Type B pancreatic cell (in vitro differentiated cells): ENCODE results near the gene PRPF40B. TPM values are rescaled to one million over a fixed set of nuclear protein-coding genes. Genes with fewer than 3 reads are reported as not detected.

ENCODE experiments used
- DNase-seq: peaks from one replicate; pipeline ENCODE4 v3.0.0; 2021; ENCODE audit warnings: mixed read lengths; ENCODE audit not compliant: unreplicated experiment; ENCODE audit errors: extremely low spot score
- H3K27ac Mint-ChIP-seq: 2 replicates; pipeline ENCODE4 v1.8.0; 2021; ENCODE audit warnings: mild to moderate bottlenecking, mixed read lengths
- H3K27me3 Mint-ChIP-seq: 2 replicates; pipeline ENCODE4 v1.8.0; 2021; ENCODE audit warnings: mixed read lengths
- H3K36me3 Mint-ChIP-seq: 2 replicates; pipeline ENCODE4 v1.8.0; 2021; ENCODE audit warnings: mixed read lengths
- H3K4me1 Mint-ChIP-seq: one replicate; pipeline ENCODE4 v1.8.0; 2021; ENCODE audit warnings: mixed read lengths; ENCODE audit not compliant: unreplicated experiment
- H3K4me3 Mint-ChIP-seq: 2 replicates; pipeline ENCODE4 v1.8.0; 2021; ENCODE audit warnings: mild to moderate bottlenecking, mixed read lengths
- H3K9me3 Mint-ChIP-seq: 2 replicates; pipeline ENCODE4 v1.8.0; 2021; ENCODE audit warnings: mixed read lengths
- CTCF ChIP-seq: fragments of 200-600 bp; sonication (generic); conservative IDR thresholded peaks from 2 replicates; pipeline ENCODE4 v1.5.0; 2021; ENCODE audit warnings: antibody characterized with exemption, mild to moderate bottlenecking
- total RNA-seq: library from RNA; stranded (reverse); gene quantifications from 2 replicates; pipeline ENCODE4 v1.2.1, GENCODE V29; 2021; ENCODE audit warnings: low replicate concordance

Gene PRPF40B
- total RNA-seq, 1 donor from 2014 or later: 35.4 TPM

DNA sequence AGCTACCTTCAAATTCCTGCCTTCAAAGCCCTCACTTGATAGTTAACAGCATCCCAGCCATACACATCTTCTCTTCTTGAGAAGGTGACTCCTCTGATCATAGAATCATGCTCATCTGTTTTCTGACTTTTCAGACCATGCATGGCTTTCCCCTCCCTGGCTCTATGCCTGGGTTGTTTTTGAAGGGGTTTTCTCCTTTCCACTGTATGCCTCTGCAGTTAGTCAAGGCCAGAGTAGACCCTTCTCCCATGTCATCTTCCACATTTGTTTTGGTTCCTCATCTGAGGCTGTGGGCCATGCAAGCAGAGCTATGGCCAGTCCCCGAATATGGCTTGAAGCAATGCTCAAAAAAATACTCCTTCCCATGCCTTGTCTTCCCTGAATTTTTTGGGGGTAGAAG lies 41.2 kb upstream of the PRPF40B start:
- TF ChIP-seq CTCF: no peak
- no peak overlapping the region for H3K27ac Mint-ChIP-seq
- H3K4me3 Mint-ChIP-seq: no peak overlapping the region
- H3K36me3 Mint-ChIP-seq: peaks cover 9% of the 10 kb centered on the region
- no peaks in the 10 kb centered on the region for H3K27me3 Mint-ChIP-seq
- H3K4me1 Mint-ChIP-seq: peaks cover 16% of the 10 kb centered on the region
- DNase-seq: no peak
- H3K9me3 Mint-ChIP-seq: no peaks in the 10 kb centered on the region

DNA sequence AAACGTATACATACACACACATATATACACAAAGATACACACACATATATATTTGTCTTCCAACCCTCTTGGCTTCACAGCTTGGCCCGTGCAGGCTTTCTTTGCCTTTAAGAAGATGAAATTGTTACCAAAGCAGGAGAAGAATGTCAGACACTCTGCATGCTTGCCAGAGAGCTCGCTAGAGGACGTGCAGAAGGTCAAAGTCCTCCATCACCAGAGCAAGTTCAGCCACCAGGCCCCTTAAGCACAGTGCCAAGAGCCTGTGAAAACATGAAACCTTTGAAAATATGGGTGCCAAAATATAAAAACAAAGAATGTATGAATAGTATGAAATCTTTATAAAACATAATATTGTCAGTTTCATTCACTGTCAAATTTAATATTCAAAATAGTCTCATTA lies 40.5 kb upstream of the PRPF40B start:
- Mint-ChIP-seq H3K27ac (no peak overlapping the region), H3K27me3 (no peaks in the 10 kb centered on the region), H3K9me3 (no peaks in the 10 kb centered on the region), H3K4me3 (no peak overlapping the region), H3K4me1 (peaks cover 16% of the 10 kb centered on the region), H3K36me3 (peaks cover 9% of the 10 kb centered on the region)
- no peak for DNase-seq
- TF ChIP-seq CTCF: no peak

- H3K27me3 Mint-ChIP-seq: no peaks in the 10 kb centered on the region
- H3K27ac Mint-ChIP-seq: no peak overlapping the region
- no peak overlapping the region for H3K4me3 Mint-ChIP-seq
- H3K36me3 Mint-ChIP-seq: peaks cover 9% of the 10 kb centered on the region
- no peaks in the 10 kb centered on the region for H3K9me3 Mint-ChIP-seq
- TF ChIP-seq CTCF: no peak
- peaks cover 16% of the 10 kb centered on the region for H3K4me1 Mint-ChIP-seq
- no peak for DNase-seq
These were observed 39.8 kb upstream of the PRPF40B start for GRCh38 chr12:49583366-49584094.

- no peak for TF ChIP-seq CTCF
- Mint-ChIP-seq H3K27ac (no peak overlapping the region), H3K4me1 (peaks cover 16% of the 10 kb centered on the region), H3K36me3 (peaks cover 12% of the 10 kb centered on the region), H3K4me3 (no peak overlapping the region), H3K27me3 (no peaks in the 10 kb centered on the region), H3K9me3 (no peaks in the 10 kb centered on the region)
- DNase-seq: no peak
These were observed 38.8 kb upstream of the PRPF40B start for GRCh38 chr12:49584591-49584990.

GRCh38 chr12:49585477-49586459 lies 37.6 kb upstream of the PRPF40B start:
- no peak overlapping the region for H3K27ac Mint-ChIP-seq
- peaks cover 9% of the 10 kb centered on the region for H3K4me1 Mint-ChIP-seq
- H3K4me3 Mint-ChIP-seq: no peak overlapping the region
- no peak for TF ChIP-seq CTCF
- no peaks in the 10 kb centered on the region for H3K9me3 Mint-ChIP-seq
- H3K36me3 Mint-ChIP-seq: peaks cover 18% of the 10 kb centered on the region
- no peaks in the 10 kb centered on the region for H3K27me3 Mint-ChIP-seq
- DNase-seq: no peak
